Thoracic aorta endothelial cell (primary cell): Measurements from ENCODE around the gene ZNF76. TPM values are rescaled to one million over a fixed set of nuclear protein-coding genes. Genes with fewer than 3 reads are reported as not detected.

Experiments
- total RNA-seq: library from RNA; depleted of rRNA; stranded (reverse); fragments of >200 nt; gene quantifications from 2 replicates; pipeline ENCODE4 v1.2.3, GENCODE V29; 2012

Gene ZNF76
- total RNA-seq, result 13.2 and 17.4 TPM in 2 replicates

DNA sequence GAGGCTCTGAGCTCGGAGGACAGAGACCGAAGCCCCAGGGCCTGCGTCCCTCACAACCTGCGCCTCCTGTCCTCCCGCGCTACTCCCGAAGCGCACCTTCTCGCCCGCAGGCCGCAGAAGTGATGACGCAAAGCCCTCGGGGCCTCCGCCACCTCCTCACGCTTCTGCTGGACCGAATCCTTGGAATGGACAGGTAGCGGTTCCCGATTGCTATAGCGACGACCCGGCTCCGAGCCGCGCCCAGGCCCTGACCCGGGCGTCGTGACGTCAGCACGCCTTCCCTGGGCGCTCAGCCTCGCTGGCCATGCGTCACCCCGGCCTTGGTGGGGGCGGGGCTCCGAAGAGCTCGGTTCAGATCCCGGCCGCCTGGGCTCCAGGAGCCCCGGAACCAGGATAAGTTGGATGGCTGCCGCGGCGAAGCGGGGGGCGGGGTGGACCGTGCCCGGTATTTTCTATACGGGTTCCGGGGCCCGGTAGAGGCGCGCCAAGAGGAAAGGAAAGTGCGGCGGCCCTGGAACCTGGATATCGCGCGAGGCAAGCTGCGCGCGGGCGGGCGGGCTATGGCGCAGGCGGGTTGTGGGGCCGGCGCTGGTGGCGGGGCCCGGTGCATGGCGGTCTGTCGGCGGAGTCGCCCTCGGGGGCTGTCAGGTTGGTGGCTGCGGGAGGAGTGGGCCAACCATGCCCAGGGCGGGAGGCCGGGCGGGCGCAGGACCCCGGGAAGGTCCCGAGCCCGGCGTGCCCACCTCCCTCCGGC is at the start of gene ZNF76:
Gene ZNF76 (plus strand): TSS at position 542 of the 754 bp plus-strand sequence. CDS start 21,417 bp downstream, outside the sequence.

DNA sequence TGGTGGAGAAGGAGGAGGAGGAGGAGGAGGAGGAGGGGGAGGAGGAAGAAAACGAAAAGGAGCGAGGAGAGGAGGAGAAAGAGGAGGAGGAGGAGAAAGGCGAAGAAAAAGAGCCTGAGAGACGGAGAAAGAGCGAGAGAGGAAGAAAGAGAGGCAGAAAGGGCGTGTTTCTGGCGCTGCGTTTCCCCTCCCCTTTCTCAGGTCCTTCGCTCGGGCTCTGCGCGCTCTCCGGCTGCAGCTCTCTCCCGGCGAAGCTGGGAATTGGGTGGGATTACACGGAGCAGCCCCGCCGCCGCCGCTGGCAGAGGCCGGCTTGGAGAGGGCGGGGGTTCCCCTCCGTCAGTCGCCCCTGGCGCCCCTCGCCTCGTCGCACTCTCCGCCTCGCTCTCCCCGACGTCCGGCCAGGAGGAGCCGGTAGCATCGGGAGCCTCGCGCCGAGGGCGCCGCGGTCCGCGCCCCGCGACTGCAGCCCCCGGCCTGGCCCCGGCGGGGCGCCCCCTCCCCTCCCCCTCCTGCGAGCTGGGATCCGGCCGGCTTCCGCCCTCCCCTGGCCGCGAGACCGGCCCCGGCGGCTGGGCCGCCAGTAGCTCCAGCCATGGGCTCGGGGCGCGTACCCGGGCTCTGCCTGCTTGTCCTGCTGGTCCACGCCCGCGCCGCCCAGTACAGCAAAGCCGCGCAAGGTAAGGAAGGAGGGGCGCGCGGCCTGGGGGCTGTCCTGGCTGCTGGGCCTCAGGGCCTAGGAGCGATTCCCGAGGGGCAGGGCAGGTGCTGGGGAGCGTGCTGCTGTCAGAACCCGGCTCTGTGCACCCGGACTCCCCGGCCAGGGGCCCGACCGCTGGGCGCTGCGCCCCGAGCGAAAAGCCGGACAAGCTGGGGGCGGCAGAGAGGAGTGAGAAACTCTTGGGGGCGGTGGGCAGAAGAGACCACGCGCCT is 45.4 kb upstream of the ZNF76 start, which contains the start of gene SCUBE3:
Gene SCUBE3 (plus strand): TSS at position 133 of the 933 bp plus-strand sequence. CDS start 463 bp downstream, at position 596.

DNA sequence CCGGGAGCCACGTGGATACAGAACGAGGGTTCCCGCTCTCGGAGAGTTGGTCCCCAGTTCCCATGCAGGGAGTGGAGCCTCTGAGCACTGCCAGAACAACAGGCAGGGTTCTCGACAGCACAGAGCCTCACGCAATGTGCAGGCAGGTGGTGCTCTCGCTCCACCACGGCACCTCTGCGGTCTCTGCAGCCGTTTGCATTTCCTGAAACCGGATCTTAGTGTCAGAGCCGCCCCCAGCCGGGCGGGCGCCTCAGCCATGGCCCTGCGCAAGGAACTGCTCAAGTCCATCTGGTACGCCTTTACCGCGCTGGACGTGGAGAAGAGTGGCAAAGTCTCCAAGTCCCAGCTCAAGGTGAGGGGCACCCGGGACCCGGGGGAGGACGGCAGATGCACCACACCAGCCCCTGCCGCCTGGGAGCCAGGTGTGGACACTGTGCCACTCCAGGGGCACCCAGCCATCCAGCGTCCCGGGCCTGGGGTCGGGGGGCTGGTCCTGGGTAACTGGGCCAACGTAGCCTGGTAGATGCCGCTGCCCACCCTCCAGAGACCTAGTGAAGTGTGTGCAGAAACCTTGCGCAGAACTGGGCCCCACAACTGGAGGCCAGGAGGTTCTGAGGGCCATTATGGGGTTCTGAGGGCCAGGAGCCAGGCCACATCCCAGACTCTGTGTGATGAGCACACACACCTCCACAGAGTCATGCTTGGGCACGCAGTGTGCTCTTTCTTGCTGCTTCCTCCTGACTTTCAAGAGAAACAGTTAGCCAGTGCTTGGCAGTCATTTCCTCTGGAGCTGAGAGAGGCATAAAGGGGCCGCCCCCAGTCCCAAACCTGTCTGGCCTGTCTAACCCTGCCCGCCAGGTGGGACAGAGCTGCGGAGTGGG is 38.3 kb downstream of the ZNF76 start, which contains the start of gene DEF6:
Gene DEF6 (plus strand): TSS at position 218 of the 881 bp plus-strand sequence. CDS start 39 bp downstream, at position 257.

DNA sequence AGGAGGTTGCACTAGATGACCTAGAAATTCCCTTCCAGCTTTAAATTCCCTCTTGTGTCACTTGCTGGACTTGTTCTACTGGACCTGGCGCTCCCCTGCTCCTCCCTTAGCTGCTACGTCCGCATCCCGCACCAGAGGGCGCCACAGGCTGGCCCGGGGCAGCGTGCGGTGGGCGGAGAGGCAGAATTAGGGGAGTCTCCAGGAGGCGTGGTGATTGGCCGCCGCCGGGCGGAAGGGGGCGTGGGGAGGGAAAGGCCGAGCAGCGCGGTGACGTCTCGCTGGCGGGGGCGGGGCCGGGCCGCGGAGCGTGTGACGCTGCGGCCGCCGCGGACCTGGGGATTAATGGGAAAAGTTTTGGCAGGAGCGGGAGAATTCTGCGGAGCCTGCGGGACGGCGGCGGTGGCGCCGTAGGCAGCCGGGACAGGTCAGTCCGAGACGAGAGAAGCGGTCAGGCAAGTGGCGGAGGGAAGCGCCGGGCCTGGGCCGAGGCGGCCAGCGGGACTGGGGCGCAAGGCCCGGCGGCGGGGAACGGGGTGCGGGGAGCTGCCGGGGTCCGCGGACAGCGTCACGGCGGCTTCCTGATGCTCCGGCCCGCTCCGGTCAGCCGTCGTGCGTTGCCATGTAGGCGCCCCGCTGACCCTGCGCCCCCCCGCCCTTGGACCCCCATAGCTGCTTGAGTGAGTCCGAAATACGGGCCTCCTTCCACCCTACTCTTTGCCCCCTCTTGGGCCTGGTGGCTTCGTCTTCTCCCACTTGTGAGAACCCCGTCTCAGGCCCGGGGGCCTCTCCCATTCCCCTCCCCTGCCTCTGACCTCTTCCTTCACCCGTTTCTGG is 82.9 kb downstream of the ZNF76 start, which contains the start of gene PPARD:
Gene PPARD (plus strand): TSS at position 301 of the 834 bp plus-strand sequence. CDS start 68,530 bp downstream, outside the sequence.

Other genes starting within 250 kb of the ZNF76 start
- gene TCP11, start 118.4 kb upstream of the ZNF76 start, total RNA-seq, result 0.07 TPM in 1 of 2 replicates, not detected in the other
- gene SCUBE3, start 45.8 kb upstream of the ZNF76 start, total RNA-seq, result 0.40 and 0.72 TPM in 2 replicates
- 0.13 and 0.65 TPM in 2 replicates for gene DEF6, start 38.1 kb downstream of the ZNF76 start, total RNA-seq
- gene PPARD, start 82.8 kb downstream of the ZNF76 start, total RNA-seq, result 5.2 and 6.6 TPM in 2 replicates
- 6.9 and 8.5 TPM in 2 replicates for gene FANCE, start 192.6 kb downstream of the ZNF76 start, total RNA-seq
- 1,176 and 1,523 TPM in 2 replicates for gene RPL10A, start 208.7 kb downstream of the ZNF76 start, total RNA-seq
- gene TEAD3, start 237.3 kb downstream of the ZNF76 start, total RNA-seq, result 0.27 and 0.36 TPM in 2 replicates